ENCODE data around the gene ZNF764. TPM values are rescaled to one million over a fixed set of nuclear protein-coding genes. Genes with fewer than 3 reads are reported as not detected.

The ZNF764 gene
- polyA plus RNA-seq, 1 donor (not counting 4 experiments of a cell fraction or from before 2014, with no cell fraction given), result 1.6 TPM

DNA sequence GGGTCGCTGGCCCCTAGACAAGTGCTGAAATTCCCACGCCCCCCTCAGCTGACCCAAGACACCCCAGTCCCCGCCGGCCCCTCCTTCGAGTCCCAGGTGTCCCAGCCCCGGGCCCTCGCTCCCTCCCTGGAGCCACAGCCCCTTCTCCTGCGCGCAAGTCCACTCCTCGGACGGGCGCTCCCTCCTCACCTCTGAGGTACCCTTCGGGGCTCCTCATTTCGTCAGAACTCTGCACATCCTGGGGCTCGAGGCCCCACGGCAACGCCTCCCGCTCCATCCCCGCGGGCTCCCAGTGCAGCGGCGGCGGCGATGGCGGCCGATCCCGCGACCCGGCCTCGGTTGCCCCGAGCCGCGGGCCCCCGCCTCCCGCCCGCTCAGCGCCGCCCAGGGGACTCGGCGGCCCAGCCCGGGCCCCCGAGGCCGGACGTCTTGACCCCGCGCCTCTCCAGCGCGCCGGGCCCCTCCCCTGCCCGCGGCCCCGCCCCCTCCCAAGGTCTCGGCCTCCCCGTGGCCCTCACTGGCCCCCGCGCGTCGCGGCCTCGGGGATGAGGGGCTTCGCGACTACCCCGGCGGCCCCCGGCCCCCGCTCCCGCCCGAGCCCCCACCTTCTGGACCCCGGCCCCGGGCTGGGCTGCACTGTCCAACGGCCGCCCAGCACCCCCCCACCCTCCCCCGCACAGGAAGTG, 31.9 kb downstream of the ZNF764 start, which contains the start of gene ZNF768:
TSS of gene ZNF768 (minus strand) at position 430 of the 686 bp plus-strand sequence. CDS start at position 277, 153 bp downstream.
- Histone ChIP-seq H2AFZ (ENCODE audit: control insufficient read depth, low read length) (peak within 1 kb of the TSS; percentile 77), H3K9me1 (ENCODE audit: control insufficient read depth, extremely low read depth, insufficient read depth, low read length) (no peaks in the 10 kb centered on the region), H3K36me3 (ENCODE audit: control insufficient read depth in 2 of 2, extremely low read depth in 1 of 2, insufficient read depth in 2 of 2, low read length in 2 of 2) (no peaks in the 10 kb centered on the region), H3K27ac (ENCODE audit: control insufficient read depth, insufficient read depth, low read length) (peak within 1 kb of the TSS; percentile 91), H3K4me3 (ENCODE audit: control insufficient read depth in 2 of 3, extremely low read depth in 1 of 3, insufficient read depth in 2 of 3, low read depth in 1 of 3, low read length in 3 of 3) (peak within 1 kb of the TSS; percentile 63 to 84 (median 76)), H3K27me3 (ENCODE audit: control insufficient read depth, extremely low read depth, insufficient read depth, low read length) (no peaks in the 10 kb centered on the region), H3K9me3 (ENCODE audit: control insufficient read depth, low read depth, low read length) (no peaks in the 10 kb centered on the region), H3K4me1 (ENCODE audit: control insufficient read depth, extremely low read depth, insufficient read depth, low read length) (peaks cover 20% of the 10 kb centered on the region), H3K4me2 (ENCODE audit: control insufficient read depth, extremely low read depth, insufficient read depth, low read depth, low read length) (peak within 1 kb of the TSS; percentile 96), H3K79me2 (ENCODE audit: control insufficient read depth, insufficient read depth, low read length) (no peaks in the 10 kb centered on the region), H3K9ac (ENCODE audit: control insufficient read depth, extremely low read depth, insufficient read depth, low read length) (peak within 1 kb of the TSS; percentile 93), H4K20me1 (ENCODE audit: control insufficient read depth, extremely low read depth, insufficient read depth, low read length) (no peaks in the 10 kb centered on the region)
- dilution Hi-C loops (cut with MboI; ENCODE audit: extremely low pct_ligation_motif_present, low sequenced_read_pairs), result no loop called here
- FAIRE-seq (no peak), DNase-seq (ENCODE audit: low read depth, low spot score) (no peak)
- TF ChIP-seq, protein P1, sequence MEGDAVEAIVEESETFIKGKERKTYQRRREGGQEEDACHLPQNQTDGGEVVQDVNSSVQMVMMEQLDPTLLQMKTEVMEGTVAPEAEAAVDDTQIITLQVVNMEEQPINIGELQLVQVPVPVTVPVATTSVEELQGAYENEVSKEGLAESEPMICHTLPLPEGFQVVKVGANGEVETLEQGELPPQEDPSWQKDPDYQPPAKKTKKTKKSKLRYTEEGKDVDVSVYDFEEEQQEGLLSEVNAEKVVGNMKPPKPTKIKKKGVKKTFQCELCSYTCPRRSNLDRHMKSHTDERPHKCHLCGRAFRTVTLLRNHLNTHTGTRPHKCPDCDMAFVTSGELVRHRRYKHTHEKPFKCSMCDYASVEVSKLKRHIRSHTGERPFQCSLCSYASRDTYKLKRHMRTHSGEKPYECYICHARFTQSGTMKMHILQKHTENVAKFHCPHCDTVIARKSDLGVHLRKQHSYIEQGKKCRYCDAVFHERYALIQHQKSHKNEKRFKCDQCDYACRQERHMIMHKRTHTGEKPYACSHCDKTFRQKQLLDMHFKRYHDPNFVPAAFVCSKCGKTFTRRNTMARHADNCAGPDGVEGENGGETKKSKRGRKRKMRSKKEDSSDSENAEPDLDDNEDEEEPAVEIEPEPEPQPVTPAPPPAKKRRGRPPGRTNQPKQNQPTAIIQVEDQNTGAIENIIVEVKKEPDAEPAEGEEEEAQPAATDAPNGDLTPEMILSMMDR (optimal IDR thresholded peaks at IDR 0.05 in 1 of 3, IDR thresholded peaks at IDR 0.05 in 1 of 3, conservative IDR thresholded peaks at IDR 0.05 in 1 of 3; ENCODE audit: extremely low read depth in 1 of 3, insufficient read depth in 2 of 3, low read length in 3 of 3), result no peak
- TF ChIP-seq EZH2 (IDR thresholded peaks at IDR 0.05; ENCODE audit: low read length), result no peak

DNA sequence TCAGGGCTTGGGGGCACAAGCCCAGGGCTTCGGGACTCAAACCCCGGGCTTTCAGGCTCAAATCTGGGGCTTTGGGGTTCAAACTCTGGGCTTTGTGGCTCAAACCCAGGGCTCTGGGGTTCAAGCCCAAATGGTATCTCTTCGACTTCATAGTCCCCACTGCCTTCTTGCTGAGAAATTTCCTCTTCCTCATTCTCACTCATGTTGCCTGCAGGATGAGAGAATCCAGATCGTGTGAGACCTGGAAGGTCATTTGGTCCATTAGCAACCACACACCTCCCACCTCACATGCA, 32.4 kb downstream of the ZNF764 start:
- Histone ChIP-seq H3K4me1 (ENCODE audit: control insufficient read depth, extremely low read depth, insufficient read depth, low read length) (peaks cover 20% of the 10 kb centered on the region), H3K27ac (ENCODE audit: control insufficient read depth, insufficient read depth, low read length) (no peak overlapping the region), H2AFZ (ENCODE audit: control insufficient read depth, low read length) (no peak overlapping the region), H4K20me1 (ENCODE audit: control insufficient read depth, extremely low read depth, insufficient read depth, low read length) (no peaks in the 10 kb centered on the region), H3K9me3 (ENCODE audit: control insufficient read depth, low read depth, low read length) (no peaks in the 10 kb centered on the region), H3K27me3 (ENCODE audit: control insufficient read depth, extremely low read depth, insufficient read depth, low read length) (no peaks in the 10 kb centered on the region), H3K9me1 (ENCODE audit: control insufficient read depth, extremely low read depth, insufficient read depth, low read length) (no peaks in the 10 kb centered on the region), H3K79me2 (ENCODE audit: control insufficient read depth, insufficient read depth, low read length) (no peaks in the 10 kb centered on the region), H3K4me2 (ENCODE audit: control insufficient read depth, extremely low read depth, insufficient read depth, low read depth, low read length) (peak overlapping the region; percentile 70), H3K9ac (ENCODE audit: control insufficient read depth, extremely low read depth, insufficient read depth, low read length) (peak overlapping the region; percentile 61), H3K4me3 (ENCODE audit: control insufficient read depth in 2 of 3, extremely low read depth in 1 of 3, insufficient read depth in 2 of 3, low read depth in 1 of 3, low read length in 3 of 3) (peak overlapping the region; percentile 63 to 84 (median 76)), H3K36me3 (ENCODE audit: control insufficient read depth in 2 of 2, extremely low read depth in 1 of 2, insufficient read depth in 2 of 2, low read length in 2 of 2) (no peaks in the 10 kb centered on the region)
- TF ChIP-seq, protein P1 (optimal IDR thresholded peaks at IDR 0.05 in 1 of 3, IDR thresholded peaks at IDR 0.05 in 1 of 3, conservative IDR thresholded peaks at IDR 0.05 in 1 of 3; ENCODE audit: extremely low read depth in 1 of 3, insufficient read depth in 2 of 3, low read length in 3 of 3), result no peak
- TF ChIP-seq EZH2 (IDR thresholded peaks at IDR 0.05; ENCODE audit: low read length), result no peak
- DNase-seq (ENCODE audit: low read depth, low spot score) (no peak), FAIRE-seq (no peak)
- dilution Hi-C loops (cut with MboI; ENCODE audit: extremely low pct_ligation_motif_present, low sequenced_read_pairs), result no loop called here
